Mammary epithelial cell (primary cell): ENCODE measurements around the gene SHC2.

ENCODE experiments used
- EZH2 ChIP-seq: IDR thresholded peaks from 2 replicates; pipeline ENCODE4 v1.6.1; 2012; ENCODE audit warnings: low read length, inconsistent platforms, borderline replicate concordance
- TF ChIP-seq, protein P1 (sequence below), 2 donors: IDR thresholded peaks in 1 of 2; conservative IDR thresholded peaks in 1 of 2; 2 replicates each; pipeline ENCODE4 v1.5.1; 2011 to 2012; ENCODE audit warnings: inconsistent platforms in 2 of 2, low read length in 2 of 2, mild to moderate bottlenecking in 2 of 2, control low read depth in 1 of 2, low read depth in 1 of 2; ENCODE audit not compliant: insufficient read depth in 1 of 2; ENCODE audit errors: extremely low read depth in 1 of 2

DNA sequence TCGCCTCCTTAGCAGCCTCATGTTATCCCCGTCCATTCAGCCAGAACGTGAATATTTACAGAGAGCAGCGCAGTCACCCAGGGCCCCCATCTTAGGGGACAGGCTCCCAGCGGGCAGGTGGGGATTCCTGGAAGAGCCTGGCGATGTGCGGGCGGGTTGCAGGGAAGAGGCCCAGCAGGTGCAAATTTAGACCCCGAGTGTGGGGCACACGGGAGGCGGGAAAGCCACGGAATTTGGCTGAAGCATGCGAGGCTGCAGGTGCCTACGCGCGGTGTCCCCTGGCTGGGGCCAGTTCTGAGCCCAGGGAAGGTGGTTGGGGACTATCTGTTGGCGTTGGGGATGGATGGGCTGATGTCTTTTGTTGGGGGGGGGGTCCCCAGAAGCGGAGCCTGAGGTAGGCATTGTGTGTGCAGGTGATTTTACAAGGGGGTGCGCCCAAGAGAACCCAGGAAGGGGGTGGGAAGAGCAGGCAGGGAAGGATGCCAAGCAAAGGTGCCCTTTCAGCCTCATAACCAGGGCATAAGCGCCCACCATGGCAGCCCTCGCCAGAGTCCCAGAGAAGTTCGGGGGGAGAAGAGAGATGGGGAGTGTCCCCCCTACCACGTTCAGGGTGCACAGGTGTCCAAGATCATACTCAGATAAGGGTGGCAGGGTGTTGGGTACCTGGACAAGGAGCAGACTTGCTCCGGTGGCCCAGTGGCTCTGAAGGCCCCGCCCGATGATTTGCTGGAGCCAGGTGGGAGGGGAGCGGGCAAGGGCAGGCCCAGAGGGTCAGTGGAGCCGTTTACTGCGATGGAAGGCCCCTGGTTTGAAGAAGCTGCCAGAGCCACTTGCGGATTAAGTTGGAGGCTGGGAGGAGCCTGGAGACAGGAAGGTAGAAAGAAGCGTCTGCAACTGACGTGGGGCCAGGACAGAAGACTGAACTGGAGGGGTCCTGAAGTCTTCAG lies 47.6 kb upstream of the SHC2 start:
- TF ChIP-seq, protein P1, sequence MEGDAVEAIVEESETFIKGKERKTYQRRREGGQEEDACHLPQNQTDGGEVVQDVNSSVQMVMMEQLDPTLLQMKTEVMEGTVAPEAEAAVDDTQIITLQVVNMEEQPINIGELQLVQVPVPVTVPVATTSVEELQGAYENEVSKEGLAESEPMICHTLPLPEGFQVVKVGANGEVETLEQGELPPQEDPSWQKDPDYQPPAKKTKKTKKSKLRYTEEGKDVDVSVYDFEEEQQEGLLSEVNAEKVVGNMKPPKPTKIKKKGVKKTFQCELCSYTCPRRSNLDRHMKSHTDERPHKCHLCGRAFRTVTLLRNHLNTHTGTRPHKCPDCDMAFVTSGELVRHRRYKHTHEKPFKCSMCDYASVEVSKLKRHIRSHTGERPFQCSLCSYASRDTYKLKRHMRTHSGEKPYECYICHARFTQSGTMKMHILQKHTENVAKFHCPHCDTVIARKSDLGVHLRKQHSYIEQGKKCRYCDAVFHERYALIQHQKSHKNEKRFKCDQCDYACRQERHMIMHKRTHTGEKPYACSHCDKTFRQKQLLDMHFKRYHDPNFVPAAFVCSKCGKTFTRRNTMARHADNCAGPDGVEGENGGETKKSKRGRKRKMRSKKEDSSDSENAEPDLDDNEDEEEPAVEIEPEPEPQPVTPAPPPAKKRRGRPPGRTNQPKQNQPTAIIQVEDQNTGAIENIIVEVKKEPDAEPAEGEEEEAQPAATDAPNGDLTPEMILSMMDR (conservative IDR thresholded peaks at IDR 0.05 in 1 of 2, IDR thresholded peaks at IDR 0.05 in 1 of 2; ENCODE audit: extremely low read depth in 1 of 2, insufficient read depth in 1 of 2, low read depth in 1 of 2, low read length in 2 of 2) = no peak
- TF ChIP-seq EZH2 = no peak
